Skeletal muscle cell (primary cell): Measurements from ENCODE around the gene ADK.
A peak's percentile ranks its signal among the peaks of the same experiment; 100 is the strongest.
"Not testable (repeated sequence)": the region's sequence is repeated elsewhere in the genome, so short reads cannot be mapped to it uniquely, and the experiment has no call there.

Source experiments
- DNase-seq: peaks from one replicate; pipeline ENCODE4 v3.0.0-alpha.2; 2010; ENCODE audit warnings: low read depth
- H3K4me3 ChIP-seq: 2 replicates; pipeline ENCODE4 v1.5.1; 2011; ENCODE audit warnings: low read depth, mild to moderate bottlenecking, control low read depth, low read length, moderate library complexity

ADK gene

GRCh38 chr10:74282151-74282847, 131.3 kb downstream of the ADK start:
- H3K4me3 ChIP-seq = no peak overlapping the region
- DNase-seq = peak; percentile 32

GRCh38 chr10:74282848-74283210, 131.8 kb downstream of the ADK start:
- H3K4me3 ChIP-seq = no peak overlapping the region
- peak; percentile 6 for DNase-seq

GRCh38 chr10:74289188-74289587, 138.2 kb downstream of the ADK start:
- H3K4me3 ChIP-seq = no peak overlapping the region
- DNase-seq = no peak

GRCh38 chr10:74289951-74290350, 138.9 kb downstream of the ADK start:
- H3K4me3 ChIP-seq = no peak overlapping the region
- DNase-seq = no peak

- peak; percentile 25 for DNase-seq
- no peak overlapping the region for H3K4me3 ChIP-seq
Measured at GRCh38 chr10:74290708-74291107, 139.7 kb downstream of the ADK start.

- H3K4me3 ChIP-seq = no peak overlapping the region
- DNase-seq = peak; percentile 27
Measured at GRCh38 chr10:74292871-74293427, 141.9 kb downstream of the ADK start.

- DNase-seq = peak; percentile 15
- no peak overlapping the region for H3K4me3 ChIP-seq
Measured at GRCh38 chr10:74293686-74294371, 142.8 kb downstream of the ADK start.

GRCh38 chr10:74297389-74298080, 146.5 kb downstream of the ADK start:
- no peak overlapping the region for H3K4me3 ChIP-seq
- no peak for DNase-seq

- H3K4me3 ChIP-seq, DNase-seq: not testable (repeated sequence)
Measured at GRCh38 chr10:74300074-74300621, 149.1 kb downstream of the ADK start.

GRCh38 chr10:74300666-74301065, 149.6 kb downstream of the ADK start:
- DNase-seq = no peak
- no peak overlapping the region for H3K4me3 ChIP-seq

GRCh38 chr10:74305730-74306129, 154.7 kb downstream of the ADK start:
- no peak overlapping the region for H3K4me3 ChIP-seq
- DNase-seq = no peak

- peak; percentile 1 for DNase-seq
- no peak overlapping the region for H3K4me3 ChIP-seq
Measured at GRCh38 chr10:74306227-74306982, 155.4 kb downstream of the ADK start.

GRCh38 chr10:74307061-74307651, 156.1 kb downstream of the ADK start:
- DNase-seq = no peak

GRCh38 chr10:74310652-74311257, 159.7 kb downstream of the ADK start:
- H3K4me3 ChIP-seq = no peak overlapping the region
- DNase-seq = no peak

More at GRCh38 chr10:74307061-74307651, 156.1 kb downstream of the ADK start:
- H3K4me3 ChIP-seq = no peak overlapping the region

GRCh38 chr10:74314166-74314565, 163.1 kb downstream of the ADK start:
- no peak overlapping the region for H3K4me3 ChIP-seq
- DNase-seq = no peak

- no peak for DNase-seq
- H3K4me3 ChIP-seq = no peak overlapping the region
Measured at GRCh38 chr10:74320026-74320425, 169.0 kb downstream of the ADK start.

GRCh38 chr10:74320717-74321116, 169.7 kb downstream of the ADK start:
- no peak for DNase-seq

GRCh38 chr10:74322141-74322540, 171.1 kb downstream of the ADK start:
- DNase-seq = no peak
- H3K4me3 ChIP-seq = no peak overlapping the region

More at GRCh38 chr10:74320717-74321116, 169.7 kb downstream of the ADK start:
- no peak overlapping the region for H3K4me3 ChIP-seq
